GM19324 (cell line): ENCODE measurements around the gene C11orf87.

Experiments used
- ATAC-seq: cut with Tn5 transposase; IDR thresholded peaks from one replicate; pipeline ENCODE4 v1.9.1; 2021; ENCODE audit warnings: mild to moderate bottlenecking, moderate library complexity; ENCODE audit not compliant: unreplicated experiment, low FRiP score

The C11orf87 gene

DNA sequence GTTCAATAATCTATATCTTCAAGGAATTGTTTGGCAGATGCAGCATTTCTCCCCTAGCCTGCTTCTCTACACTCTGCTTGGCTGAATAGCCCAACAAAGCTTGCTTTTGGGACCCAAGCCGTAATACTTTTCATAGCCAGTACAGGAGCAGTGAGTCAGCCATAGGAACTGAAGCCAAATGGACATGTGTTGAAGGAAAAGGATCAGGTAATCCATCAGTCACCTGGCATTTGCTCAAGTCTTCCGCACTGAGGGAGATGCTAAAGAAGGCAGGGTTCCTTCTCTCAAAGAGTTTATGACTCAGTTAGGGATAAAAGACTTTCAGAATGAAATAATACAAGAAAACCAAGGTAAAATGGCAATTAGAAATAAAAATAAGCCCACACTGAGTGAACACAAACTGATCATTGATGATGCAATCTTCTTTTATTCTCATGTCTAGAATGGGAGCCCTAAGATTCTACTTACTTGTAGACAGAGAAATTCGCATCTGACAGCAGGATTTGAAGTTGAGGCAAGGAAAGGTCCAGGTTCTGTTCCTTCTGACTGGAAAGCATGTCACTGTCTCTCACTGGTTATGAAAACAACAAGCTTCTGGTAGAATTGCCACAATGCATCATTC, 13.2 kb downstream of the C11orf87 start:
- no peak for ATAC-seq

DNA sequence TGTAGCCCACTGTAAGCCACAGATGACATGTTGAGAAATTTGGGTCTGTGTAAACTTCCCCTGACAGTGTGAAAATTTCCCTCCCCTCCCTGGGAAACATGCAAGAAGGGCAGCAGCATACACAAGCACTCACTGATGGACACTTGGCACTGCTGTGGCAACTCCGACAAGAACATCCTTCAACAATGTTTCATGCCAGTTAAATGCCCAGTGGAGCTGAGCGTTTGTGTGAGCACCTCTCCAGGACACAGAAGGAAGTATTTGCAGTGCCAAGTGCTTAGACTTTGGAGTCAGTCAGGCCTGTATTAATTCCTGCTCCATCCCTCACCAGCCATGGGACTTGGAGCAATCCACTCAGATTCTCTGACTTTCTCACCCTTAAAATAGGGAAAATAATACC, 17.7 kb downstream of the C11orf87 start:
- ATAC-seq = no peak

DNA sequence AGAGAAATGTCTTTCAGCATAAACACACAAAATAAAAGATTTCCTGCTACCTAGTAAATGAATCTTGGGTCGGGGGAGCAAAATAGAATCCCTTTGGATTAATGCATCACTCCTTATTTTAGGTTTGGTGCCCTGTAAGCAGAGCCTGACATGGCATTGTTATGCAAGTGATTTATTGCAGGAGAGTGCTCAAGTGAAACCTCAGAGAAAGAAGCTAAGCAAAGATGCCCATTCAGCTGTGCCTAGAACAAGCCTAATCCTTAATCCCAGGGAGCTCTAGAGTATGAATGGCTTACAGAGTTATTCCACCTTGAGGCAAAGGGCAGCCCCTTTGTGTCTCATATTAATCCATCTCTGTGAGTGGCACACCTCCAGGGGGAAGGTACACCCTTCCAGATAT, 21.1 kb downstream of the C11orf87 start:
- ATAC-seq = no peak

DNA sequence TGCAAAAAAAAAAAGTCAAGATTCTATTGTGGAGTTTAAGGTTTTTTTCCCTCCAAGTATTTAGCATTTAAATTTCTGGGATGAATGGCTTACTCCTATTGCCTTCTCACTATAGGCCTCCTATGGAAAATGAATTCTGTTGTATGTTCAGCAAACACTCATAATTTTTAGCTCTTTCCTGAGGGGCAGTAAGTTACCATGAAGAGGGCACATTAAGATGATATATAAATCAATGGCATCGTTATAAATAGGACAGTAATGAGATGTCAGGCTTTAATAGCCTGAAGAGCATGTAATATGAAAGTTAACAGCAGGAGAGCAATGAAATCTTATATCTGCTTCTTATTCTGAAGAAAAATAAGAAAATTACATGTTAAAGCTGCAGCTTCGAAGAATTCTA, 32.9 kb downstream of the C11orf87 start:
- no peak for ATAC-seq
